ENCODE measurements around the gene SEC61B. TPM values are rescaled to one million over a fixed set of nuclear protein-coding genes. Genes with fewer than 3 reads are reported as not detected.

The SEC61B gene
- total RNA-seq, 4 donors from 2014 or later, result 62.5 to 84.0 (median 73.5) TPM

- no peaks in the 10 kb centered on the region for H3K9me3 ChIP-seq
- H3K36me3 ChIP-seq, result no peaks in the 10 kb centered on the region
- no peak overlapping the region for H3K4me3 ChIP-seq
- H3K27me3 ChIP-seq, result no peaks in the 10 kb centered on the region
- no peak overlapping the region for H3K27ac ChIP-seq
- ATAC-seq, result no peak
- TF ChIP-seq POLR2A (IDR thresholded peaks at IDR 0.05), result no peak
- H3K4me1 ChIP-seq, result no peaks in the 10 kb centered on the region
Observed at GRCh38 chr9:99272836-99273235, 50.8 kb downstream of the SEC61B start.

GRCh38 chr9:99274016-99274415 is 51.9 kb downstream of the SEC61B start:
- WGBS, 2 donors (ENCODE audit: low coverage in 1 of 2), result 83 to 92% methylated on average over 3 to 5 of the region's 5 CpGs
- TF ChIP-seq CTCF (IDR thresholded peaks at IDR 0.05) (no peak), POLR2A (IDR thresholded peaks at IDR 0.05) (no peak), EP300 (IDR thresholded peaks at IDR 0.05) (no peak), POLR2AphosphoS5 (IDR thresholded peaks at IDR 0.05) (no peak)
- no peaks in the 10 kb centered on the region for H3K4me1 ChIP-seq
- no peaks in the 10 kb centered on the region for H3K36me3 ChIP-seq
- H3K4me3 ChIP-seq, result no peak overlapping the region
- H3K27ac ChIP-seq, result no peak overlapping the region
- H3K27me3 ChIP-seq, result no peaks in the 10 kb centered on the region
- no peaks in the 10 kb centered on the region for H3K9me3 ChIP-seq
- no peak for ATAC-seq

- Histone ChIP-seq H3K4me3 (no peak overlapping the region), H3K4me1 (no peaks in the 10 kb centered on the region), H3K27me3 (no peaks in the 10 kb centered on the region), H3K36me3 (no peaks in the 10 kb centered on the region), H3K9me3 (no peaks in the 10 kb centered on the region), H3K27ac (no peak overlapping the region)
- 44% methylated on average over 2 of the region's 2 CpGs; no CpG with 5 or more reads in 1 of the 2 donors for WGBS, 2 donors (ENCODE audit: low coverage in 1 of 2)
- ATAC-seq, result no peak
- TF ChIP-seq POLR2A (IDR thresholded peaks at IDR 0.05), result no peak
Observed at GRCh38 chr9:99274495-99274894, 52.4 kb downstream of the SEC61B start.

Small RNA genes within 50 kb of the gene (small RNA-seq; reads per million reads assigned to genes)
- 0 reads per million in 4 donors for gene RN7SL794P

Other genes starting within 250 kb of the SEC61B start
- 10 to 100 TPM; 37.0 to 65.8 (median 48.8) TPM for gene TGFBR1, start 117.2 kb upstream of the SEC61B start, total RNA-seq
- gene ALG2, start 340 bp upstream of the SEC61B start, total RNA-seq, result 10 to 100 TPM; 21.9 to 32.3 (median 25.4) TPM